ENCODE results near the gene NELL1. TPM values are rescaled to one million over a fixed set of nuclear protein-coding genes. Genes with fewer than 3 reads are reported as not detected.

Gene NELL1
- total RNA-seq, 2 donors from 2014 or later = 1.8 to 10.3 TPM

GRCh38 chr11:20909995-20910726, 240.8 kb downstream of the NELL1 start:
- Histone ChIP-seq H3K36me3 (no peaks in the 10 kb centered on the region), H3K4me1 (replicated peaks) (no peaks in the 10 kb centered on the region), H3K9me3 (no peaks in the 10 kb centered on the region), H3K4me3 (no peak overlapping the region), H3K27me3 (replicated peaks; ENCODE audit: insufficient read depth) (no peaks in the 10 kb centered on the region), H3K27ac (no peak overlapping the region)
- DNase-seq (ENCODE audit: low spot score) = no peak
- WGBS = 80% methylated on average over 7 of the region's 7 CpGs
- intact Hi-C loops (cut with DNase I) = no loop called here
- no peak for TF ChIP-seq CTCF (IDR thresholded peaks at IDR 0.05)
- no peak for TF ChIP-seq POLR2AphosphoS5 (IDR thresholded peaks at IDR 0.05)
- no peak for TF ChIP-seq POLR2A (IDR thresholded peaks at IDR 0.05)

GRCh38 chr11:20910733-20911132, 241.3 kb downstream of the NELL1 start:
- intact Hi-C loops (cut with DNase I) = no loop called here
- TF ChIP-seq POLR2AphosphoS5 (IDR thresholded peaks at IDR 0.05) = no peak
- TF ChIP-seq CTCF (IDR thresholded peaks at IDR 0.05) = no peak
- Histone ChIP-seq H3K27me3 (replicated peaks; ENCODE audit: insufficient read depth) (no peaks in the 10 kb centered on the region), H3K4me1 (replicated peaks) (no peaks in the 10 kb centered on the region), H3K36me3 (no peaks in the 10 kb centered on the region), H3K9me3 (no peaks in the 10 kb centered on the region), H3K4me3 (no peak overlapping the region), H3K27ac (no peak overlapping the region)
- DNase-seq (ENCODE audit: low spot score) = no peak

DNA sequence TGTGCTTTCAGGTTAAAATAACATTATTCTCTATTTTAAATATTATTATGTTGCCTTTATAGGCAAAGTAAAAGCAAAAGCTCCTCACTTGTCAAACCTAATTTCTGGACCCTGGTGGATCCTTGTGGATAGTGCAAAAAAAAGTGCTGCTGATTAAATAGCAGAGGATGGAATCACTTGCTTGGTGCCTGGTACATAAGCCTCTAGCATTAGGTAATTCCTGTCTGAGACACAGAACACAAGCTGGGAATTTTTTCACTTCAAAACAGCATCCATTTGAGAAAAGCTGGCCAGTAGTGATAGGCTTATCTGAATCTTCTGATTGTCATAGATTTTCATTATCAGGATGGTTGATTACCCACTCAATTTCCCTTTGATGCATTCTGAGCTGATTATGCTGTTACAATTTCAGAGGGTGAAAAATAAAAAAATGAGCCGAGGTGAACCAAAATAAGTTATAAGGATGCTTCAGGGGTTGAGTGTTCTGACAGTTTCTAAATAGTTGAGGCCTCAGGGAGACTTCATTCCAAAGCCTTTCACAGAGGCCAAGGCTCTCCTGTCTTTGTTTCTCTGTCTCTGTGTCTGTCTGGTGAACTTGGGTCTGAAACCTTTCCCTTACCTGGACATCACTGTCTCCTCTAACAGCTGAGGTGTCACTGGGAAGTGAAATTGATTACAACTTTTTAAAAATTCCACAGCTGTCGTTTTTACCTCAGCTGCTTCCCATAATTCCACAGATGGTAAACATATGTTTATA, 242.9 kb downstream of the NELL1 start:
- Histone ChIP-seq H3K9me3 (no peaks in the 10 kb centered on the region), H3K36me3 (no peaks in the 10 kb centered on the region), H3K27me3 (replicated peaks; ENCODE audit: insufficient read depth) (no peaks in the 10 kb centered on the region), H3K4me1 (replicated peaks) (no peaks in the 10 kb centered on the region), H3K4me3 (no peak overlapping the region), H3K27ac (no peak overlapping the region)
- intact Hi-C loops (cut with DNase I) = no loop called here
- DNase-seq (ENCODE audit: low spot score) = no peak
- TF ChIP-seq POLR2A (IDR thresholded peaks at IDR 0.05) = no peak
- no peak for TF ChIP-seq CTCF (IDR thresholded peaks at IDR 0.05)
- TF ChIP-seq POLR2AphosphoS5 (IDR thresholded peaks at IDR 0.05) = no peak
- WGBS = 40% methylated on average over 2 of the region's 2 CpGs

DNA sequence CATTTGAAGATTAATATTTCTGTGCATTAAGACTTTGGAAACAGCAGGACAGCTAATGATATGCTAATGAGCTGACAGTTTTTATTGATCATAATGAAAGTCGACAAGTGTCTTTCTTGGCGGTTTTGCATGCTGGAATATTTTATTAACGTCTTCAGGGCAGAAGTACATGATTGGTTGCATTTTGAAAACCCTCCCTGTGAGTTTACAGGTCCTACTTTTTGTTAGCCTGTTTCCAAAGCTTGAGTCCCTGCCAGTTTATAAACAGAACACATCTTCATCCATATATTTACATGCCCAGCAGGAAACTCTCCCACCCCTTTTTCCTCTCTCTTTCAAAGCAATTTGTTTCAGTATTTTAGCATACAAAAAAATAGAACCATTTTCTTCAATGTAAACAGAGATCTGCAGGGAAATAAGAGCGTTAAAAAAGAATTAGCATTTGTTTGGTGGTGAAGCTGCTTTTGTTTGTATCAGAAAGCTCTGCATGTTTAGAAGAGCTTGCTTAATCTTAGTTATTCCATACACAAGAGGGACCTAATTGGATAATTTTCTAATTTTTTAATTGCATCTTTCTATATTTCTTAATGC, 243.6 kb downstream of the NELL1 start:
- Histone ChIP-seq H3K4me1 (replicated peaks) (no peaks in the 10 kb centered on the region), H3K4me3 (no peak overlapping the region), H3K36me3 (no peaks in the 10 kb centered on the region), H3K27ac (no peak overlapping the region), H3K9me3 (no peaks in the 10 kb centered on the region), H3K27me3 (replicated peaks; ENCODE audit: insufficient read depth) (no peaks in the 10 kb centered on the region)
- TF ChIP-seq POLR2A (IDR thresholded peaks at IDR 0.05) = no peak
- no peak for TF ChIP-seq CTCF (IDR thresholded peaks at IDR 0.05)
- no peak for TF ChIP-seq POLR2AphosphoS5 (IDR thresholded peaks at IDR 0.05)
- 24% methylated on average over 4 of the region's 4 CpGs for WGBS
- intact Hi-C loops (cut with DNase I) = no loop called here
- no peak for DNase-seq (ENCODE audit: low spot score)

Data from prostate gland (tissue), 2 donors.